Transverse colon (tissue), 4 donors: ENCODE measurements around the gene TMEM35B. TPM values are rescaled to one million over a fixed set of nuclear protein-coding genes. Genes with fewer than 3 reads are reported as not detected.

Experiments
- DNase-seq: peaks from one replicate; pipeline ENCODE4 v3.0.0-alpha.2; 2019
- H3K27ac ChIP-seq, 4 donors: fragments of 200-600 bp; sonication (generic); 2 replicates each; pipeline ENCODE4 v1.5.1; 2016 to 2018; ENCODE audit warnings: inconsistent platforms in 4 of 4
- H3K27me3 ChIP-seq: fragments of 200-600 bp; sonication (generic); 2 replicates; pipeline ENCODE4 v1.5.1; 2017; ENCODE audit warnings: inconsistent platforms
- H3K36me3 ChIP-seq, 4 donors: fragments of 200-600 bp; sonication (generic); 2 replicates each; pipeline ENCODE4 v1.5.1; 2017 to 2019; ENCODE audit warnings: inconsistent platforms in 4 of 4
- H3K4me1 ChIP-seq, 4 donors: fragments of 200-600 bp; sonication (generic); 2 replicates each; pipeline ENCODE4 v1.5.1; 2017 to 2020; ENCODE audit warnings: inconsistent platforms in 4 of 4
- H3K4me3 ChIP-seq, 4 donors: fragments of 200-600 bp; sonication (generic); 1 replicate in 1 of 4; 2 replicates in 3 of 4; pipeline versions ENCODE4 v1.5.1 to v1.6.1; 2017 to 2019; ENCODE audit warnings: inconsistent platforms in 4 of 4
- H3K9me3 ChIP-seq, 2 donors: fragments of 200-600 bp; sonication (generic); 2 replicates each; pipeline ENCODE4 v1.5.1; 2017 to 2019; ENCODE audit warnings: inconsistent platforms in 2 of 2
- EP300 ChIP-seq: sonication (generic); formaldehyde crosslinking; IDR thresholded peaks from one replicate; pipeline ENCODE4 v1.6.1; 2017; ENCODE audit warnings: antibody characterized with exemption, low read depth
- POLR2A ChIP-seq: fragments of 450-650 bp; IDR thresholded peaks from one replicate; pipeline ENCODE4 v1.6.1; 2016; ENCODE audit warnings: antibody characterized with exemption, mild to moderate bottlenecking, moderate library complexity
- POLR2AphosphoS5 ChIP-seq, 3 donors: sonication (generic); formaldehyde crosslinking; IDR thresholded peaks; one replicate each; pipeline ENCODE4 v1.6.1; 2016; ENCODE audit warnings: antibody characterized with exemption in 3 of 3
- WGBS, 2 donors: methylation state at CpG; one replicate each; pipeline ENCODE4 v1.1.5; 2018; ENCODE audit warnings: low coverage in 1 of 2; 5-methylcytosine and 5-hydroxymethylcytosine counted together
- in situ Hi-C, 4 donors: fragments of 200-750 bp; cut with MboI; loops; one replicate each; pipeline versions ENCODE4 v1.15.0 to v1.15.1; 2017; ENCODE audit warnings: low sequenced_read_pairs in 3 of 4, low pct_ligation_motif_present in 1 of 4, low pct_unique_long_range_greater_than_20kb in 1 of 4
- intact Hi-C: fragments of 100-400 bp; cut with DNase I; formaldehyde crosslinking; loops from one replicate; pipeline ENCODE4 v1.15.1; 2023; ENCODE audit warnings: low total_unique reads
- total RNA-seq, 4 donors: library from RNA; depleted of rRNA; stranded (reverse); fragments of >200 nt; gene quantifications; one replicate each; pipeline ENCODE4 v1.1.0, GENCODE V29; 2016
- TF ChIP-seq, protein P1 (sequence below), 5 experiments: fragments of 200-600 bp in 3 of 5; fragments of 450-650 bp in 2 of 5; sonication (generic) in 3 of 5; IDR thresholded peaks; 1 replicate in 2 of 5; 2 replicates in 3 of 5; pipeline ENCODE4 v1.5.1; 2016 to 2017; ENCODE audit warnings: antibody characterized with exemption in 5 of 5, inconsistent platforms in 3 of 5, mild to moderate bottlenecking in 2 of 5, moderate library complexity in 1 of 5

The TMEM35B gene
- total RNA-seq, 4 donors from 2014 or later = 24.3 to 35.8 (median 26.5) TPM; not detected in 1

- H3K4me1 ChIP-seq = no peaks in the 10 kb centered on the region
- no peak for DNase-seq
- intact Hi-C loops (no loop called here), in situ Hi-C loops (no loop called here)
- no peaks in the 10 kb centered on the region for H3K36me3 ChIP-seq
- H3K4me3 ChIP-seq = no peak overlapping the region
- H3K27ac ChIP-seq = no peak overlapping the region
- 99% methylated on average over 13 of the region's 13 CpGs; no CpG with 5 or more reads in 1 of the 2 donors for WGBS, 2 donors
- TF ChIP-seq, protein P1, sequence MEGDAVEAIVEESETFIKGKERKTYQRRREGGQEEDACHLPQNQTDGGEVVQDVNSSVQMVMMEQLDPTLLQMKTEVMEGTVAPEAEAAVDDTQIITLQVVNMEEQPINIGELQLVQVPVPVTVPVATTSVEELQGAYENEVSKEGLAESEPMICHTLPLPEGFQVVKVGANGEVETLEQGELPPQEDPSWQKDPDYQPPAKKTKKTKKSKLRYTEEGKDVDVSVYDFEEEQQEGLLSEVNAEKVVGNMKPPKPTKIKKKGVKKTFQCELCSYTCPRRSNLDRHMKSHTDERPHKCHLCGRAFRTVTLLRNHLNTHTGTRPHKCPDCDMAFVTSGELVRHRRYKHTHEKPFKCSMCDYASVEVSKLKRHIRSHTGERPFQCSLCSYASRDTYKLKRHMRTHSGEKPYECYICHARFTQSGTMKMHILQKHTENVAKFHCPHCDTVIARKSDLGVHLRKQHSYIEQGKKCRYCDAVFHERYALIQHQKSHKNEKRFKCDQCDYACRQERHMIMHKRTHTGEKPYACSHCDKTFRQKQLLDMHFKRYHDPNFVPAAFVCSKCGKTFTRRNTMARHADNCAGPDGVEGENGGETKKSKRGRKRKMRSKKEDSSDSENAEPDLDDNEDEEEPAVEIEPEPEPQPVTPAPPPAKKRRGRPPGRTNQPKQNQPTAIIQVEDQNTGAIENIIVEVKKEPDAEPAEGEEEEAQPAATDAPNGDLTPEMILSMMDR (IDR thresholded peaks at IDR 0.05) = no peak
- TF ChIP-seq POLR2AphosphoS5 (IDR thresholded peaks at IDR 0.05) = no peak
- TF ChIP-seq POLR2A = no peak
- TF ChIP-seq EP300 = no peak
- H3K9me3 ChIP-seq = no peaks in the 10 kb centered on the region
- no peaks in the 10 kb centered on the region for H3K27me3 ChIP-seq
Observed at GRCh38 chr1:34977210-34977471, 8.0 kb downstream of the TMEM35B start.

DNA sequence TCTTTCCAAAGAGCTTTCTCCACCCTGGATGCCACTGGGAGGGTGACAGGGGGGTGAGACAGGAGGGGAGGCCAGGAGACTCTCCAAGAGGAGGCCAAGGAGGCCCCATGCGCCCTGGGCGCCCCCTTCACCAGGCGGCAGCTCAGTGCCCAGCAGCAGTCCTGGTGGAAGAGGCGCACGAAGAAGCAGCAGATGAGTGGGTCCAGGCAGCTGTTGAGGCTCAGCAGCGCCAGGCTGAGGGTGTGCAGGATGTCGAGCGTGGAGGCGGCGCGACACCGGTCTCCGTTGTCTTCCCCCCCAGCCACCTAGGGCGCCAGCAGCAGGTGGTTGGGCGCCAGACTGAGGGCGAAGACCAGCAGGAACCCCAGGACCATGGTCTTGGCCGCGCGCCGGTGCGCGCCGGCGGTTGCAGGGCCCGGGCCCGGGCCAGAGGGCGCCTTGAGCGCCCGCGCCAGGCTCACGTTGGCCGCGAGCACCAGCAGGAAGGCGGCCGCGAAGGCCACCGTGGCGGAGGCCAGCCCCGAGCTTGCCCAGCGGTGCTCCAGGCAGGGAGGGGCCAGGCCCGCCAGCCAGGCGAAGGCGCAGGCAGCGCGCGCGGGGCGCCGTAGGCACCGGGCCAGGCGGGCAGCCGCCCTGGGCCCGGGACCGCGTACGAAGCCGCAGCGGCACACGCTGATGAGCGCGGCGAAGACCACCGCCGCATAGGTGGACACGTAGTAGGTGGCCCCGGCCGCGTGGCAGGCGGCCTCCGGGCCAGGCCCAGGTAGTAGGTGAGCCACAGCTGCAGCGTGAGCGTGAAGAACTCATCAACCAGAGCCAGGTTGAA, 8.6 kb downstream of the TMEM35B start:
- WGBS, 2 donors = 92% methylated on average over 43 of the region's 72 CpGs; no CpG with 5 or more reads in 1 of the 2 donors
- H3K4me1 ChIP-seq = no peaks in the 10 kb centered on the region
- in situ Hi-C loops = no loop called here
- no peaks in the 10 kb centered on the region for H3K9me3 ChIP-seq
- H3K4me3 ChIP-seq = no peak overlapping the region
- DNase-seq = no peak
- H3K27me3 ChIP-seq = no peaks in the 10 kb centered on the region
- H3K27ac ChIP-seq = no peak overlapping the region
- H3K36me3 ChIP-seq = no peaks in the 10 kb centered on the region
- no peak for TF ChIP-seq POLR2AphosphoS5 (IDR thresholded peaks at IDR 0.05)
- intact Hi-C loops = no loop called here

DNA sequence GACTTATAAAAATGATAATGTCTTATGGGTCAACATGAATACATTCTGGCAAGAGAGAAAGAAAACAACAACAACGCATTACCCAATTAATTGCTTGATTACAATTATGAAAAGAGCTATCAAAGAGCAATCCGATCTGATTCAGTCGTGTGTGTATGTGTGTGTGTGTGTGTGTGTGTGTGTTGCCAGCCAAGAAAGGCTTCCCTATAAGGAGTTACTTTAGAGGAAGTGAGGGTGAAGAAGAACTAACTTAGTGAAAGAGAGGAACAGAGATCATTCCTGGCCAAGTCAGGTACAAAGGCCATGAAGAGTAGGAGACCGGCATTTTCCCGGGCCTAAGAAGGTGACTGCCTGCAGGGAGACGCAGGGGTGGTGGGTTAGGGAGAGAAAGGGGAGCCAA, 9.4 kb downstream of the TMEM35B start:
- in situ Hi-C loops (no loop called here), intact Hi-C loops (no loop called here)
- no peak for DNase-seq
- Histone ChIP-seq H3K4me1 (no peaks in the 10 kb centered on the region), H3K27ac (no peak overlapping the region), H3K4me3 (no peak overlapping the region), H3K27me3 (no peaks in the 10 kb centered on the region), H3K36me3 (no peaks in the 10 kb centered on the region), H3K9me3 (no peaks in the 10 kb centered on the region)
- TF ChIP-seq POLR2A = no peak
- TF ChIP-seq EP300 = no peak
- TF ChIP-seq POLR2AphosphoS5 (IDR thresholded peaks at IDR 0.05) = no peak
- TF ChIP-seq, protein P1 (IDR thresholded peaks at IDR 0.05) = no peak
- WGBS, 2 donors = 85 to 87% methylated on average over 6 of the region's 6 CpGs

DNA sequence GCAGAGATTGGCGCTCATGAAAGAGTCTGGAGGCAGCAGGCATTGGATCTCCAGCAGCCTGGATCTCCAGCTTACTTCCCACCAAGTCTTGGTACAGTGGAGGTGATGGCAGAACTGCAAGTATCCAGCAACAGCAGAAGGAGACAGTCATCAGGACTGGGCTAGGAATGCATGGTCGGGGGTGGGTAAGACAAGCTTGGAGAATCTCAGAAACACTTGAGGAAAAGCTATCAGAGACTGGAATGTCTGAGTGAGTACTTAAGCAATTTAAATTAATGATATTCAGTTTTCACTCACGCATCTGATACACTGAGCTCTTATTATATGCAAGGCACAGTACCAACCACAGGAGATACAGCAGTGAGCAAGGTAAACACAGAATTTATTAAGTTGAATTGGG, 9.8 kb downstream of the TMEM35B start:
- intact Hi-C loops = no loop called here
- no peak for DNase-seq
- no peak for TF ChIP-seq POLR2A
- TF ChIP-seq EP300 = no peak
- TF ChIP-seq POLR2AphosphoS5 (IDR thresholded peaks at IDR 0.05) = no peak
- TF ChIP-seq, protein P1 (IDR thresholded peaks at IDR 0.05) = no peak
- Histone ChIP-seq H3K27me3 (no peaks in the 10 kb centered on the region), H3K36me3 (no peaks in the 10 kb centered on the region), H3K9me3 (no peaks in the 10 kb centered on the region), H3K27ac (no peak overlapping the region), H3K4me1 (no peaks in the 10 kb centered on the region), H3K4me3 (no peak overlapping the region)
- WGBS, 2 donors = 75 to 88% methylated on average over 1 to 3 of the region's 3 CpGs
- in situ Hi-C loops = no loop called here

- TF ChIP-seq POLR2A (no peak), POLR2AphosphoS5 (IDR thresholded peaks at IDR 0.05) (no peak), EP300 (no peak)
- TF ChIP-seq, protein P1 (IDR thresholded peaks at IDR 0.05) = no peak
- H3K9me3 ChIP-seq = no peaks in the 10 kb centered on the region
- no peaks in the 10 kb centered on the region for H3K4me1 ChIP-seq
- intact Hi-C loops = no loop called here
- H3K4me3 ChIP-seq = no peak overlapping the region
- H3K36me3 ChIP-seq = no peaks in the 10 kb centered on the region
- 77 to 84% methylated on average over 8 of the region's 8 CpGs for WGBS, 2 donors
- no peaks in the 10 kb centered on the region for H3K27me3 ChIP-seq
- H3K27ac ChIP-seq = no peak overlapping the region
- no peak for DNase-seq
- in situ Hi-C loops = no loop called here
Observed at GRCh38 chr1:34974626-34975025, 10.5 kb downstream of the TMEM35B start.
